Natural killer cell treated with Interleukin-12 subunit alpha and Interleukin-12 subunit beta and Interleukin-15 and Interleukin-18, amount 100 ng/mL, for 72 hours (primary cell): ENCODE data around the gene CTNNBL1. TPM values are rescaled to one million over a fixed set of nuclear protein-coding genes. Genes with fewer than 3 reads are reported as not detected.

ENCODE experiments used
- ATAC-seq, 2 donors: fragments of 150-1000 bp; cut with Tn5 transposase in 1 of 2; sonication (Bioruptor Pico), chemical (Tn5 transposase) in 1 of 2; 2 replicates each; pipeline ENCODE4 v1.10.0; 2021
- DNase-seq: peaks from one replicate; pipeline ENCODE4 v3.0.0; 2022; ENCODE audit warnings: low spot score
- H3K27ac Mint-ChIP-seq, 2 donors: 1 replicate in 1 of 2; 2 replicates in 1 of 2; pipeline ENCODE4 v1.8.0; 2022; ENCODE audit warnings: mixed read lengths in 2 of 2, mild to moderate bottlenecking in 1 of 2, moderate library complexity in 1 of 2
- H3K27me3 Mint-ChIP-seq, 2 donors: 1 replicate in 1 of 2; 2 replicates in 1 of 2; pipeline ENCODE4 v1.8.0; 2022; ENCODE audit warnings: mixed read lengths in 2 of 2
- H3K36me3 Mint-ChIP-seq: one replicate; pipeline ENCODE4 v1.8.0; 2022; ENCODE audit warnings: mixed read lengths
- H3K4me1 Mint-ChIP-seq, 2 donors: 1 replicate in 1 of 2; 2 replicates in 1 of 2; pipeline ENCODE4 v1.8.0; 2022; ENCODE audit warnings: low read depth in 2 of 2, mixed read lengths in 2 of 2, mild to moderate bottlenecking in 1 of 2
- H3K4me3 Mint-ChIP-seq: one replicate; pipeline ENCODE4 v1.8.0; 2022; ENCODE audit warnings: mixed read lengths
- H3K9me3 Mint-ChIP-seq: 2 replicates; pipeline ENCODE4 v1.8.0; 2022; ENCODE audit warnings: mixed read lengths
- total RNA-seq, 2 donors: library from RNA; stranded (reverse); gene quantifications; one replicate each; pipeline ENCODE4 v1.2.3, GENCODE V29; 2022

CTNNBL1 gene
- total RNA-seq, 2 donors from 2014 or later = 80.9 to 95.9 TPM

GRCh38 chr20:37773291-37773826, 79.5 kb downstream of the CTNNBL1 start:
- ATAC-seq = no peak
- no peak overlapping the region for H3K4me3 Mint-ChIP-seq
- H3K36me3 Mint-ChIP-seq = peaks cover 24% of the 10 kb centered on the region
- no peak overlapping the region for H3K27ac Mint-ChIP-seq
- no peak for DNase-seq
- H3K9me3 Mint-ChIP-seq = no peaks in the 10 kb centered on the region
- no peaks in the 10 kb centered on the region for H3K27me3 Mint-ChIP-seq
- peaks cover 12 to 14% of the 10 kb centered on the region in 2 donors for H3K4me1 Mint-ChIP-seq

DNA sequence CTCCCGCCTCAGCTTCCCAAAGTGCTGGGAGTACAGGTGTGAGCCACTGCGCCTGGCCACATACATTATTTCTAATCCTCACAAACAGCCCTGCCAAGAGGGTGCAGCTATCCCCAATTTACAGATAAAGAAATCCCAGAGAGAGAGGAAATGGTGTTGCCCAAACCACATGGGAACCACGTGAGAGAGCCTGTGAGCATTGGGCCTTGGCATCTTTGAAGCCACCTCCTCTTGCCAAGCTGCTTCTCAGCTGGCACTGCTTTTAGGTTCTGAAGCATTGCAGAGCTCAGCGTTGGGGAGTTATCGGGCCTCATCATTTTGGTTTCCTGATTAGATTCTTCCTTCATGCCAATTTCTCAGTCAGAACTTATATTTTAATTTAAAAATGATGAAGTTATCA, 80.3 kb downstream of the CTNNBL1 start:
- Mint-ChIP-seq H3K27ac (no peak overlapping the region), H3K9me3 (no peaks in the 10 kb centered on the region), H3K36me3 (peaks cover 24% of the 10 kb centered on the region), H3K27me3 (no peaks in the 10 kb centered on the region), H3K4me3 (no peak overlapping the region), H3K4me1 (peaks cover 12 to 14% of the 10 kb centered on the region in 2 donors)
- ATAC-seq (no peak), DNase-seq (no peak)

- ATAC-seq = no peak
- DNase-seq = no peak
- Mint-ChIP-seq H3K4me3 (no peak overlapping the region), H3K27me3 (no peaks in the 10 kb centered on the region), H3K4me1 (peaks cover 6 to 16% of the 10 kb centered on the region in 2 donors), H3K27ac (no peak overlapping the region), H3K9me3 (no peaks in the 10 kb centered on the region), H3K36me3 (peaks cover 25% of the 10 kb centered on the region)
Measured at GRCh38 chr20:37775200-37775599, 81.4 kb downstream of the CTNNBL1 start.

GRCh38 chr20:37776049-37776448, 82.2 kb downstream of the CTNNBL1 start:
- ATAC-seq = no peak
- peaks cover 21% of the 10 kb centered on the region for H3K36me3 Mint-ChIP-seq
- no peaks in the 10 kb centered on the region for H3K27me3 Mint-ChIP-seq

GRCh38 chr20:37776526-37776925, 82.7 kb downstream of the CTNNBL1 start:
- Mint-ChIP-seq H3K27me3 (no peaks in the 10 kb centered on the region), H3K9me3 (no peaks in the 10 kb centered on the region), H3K27ac (no peak overlapping the region), H3K4me3 (no peak overlapping the region), H3K4me1 (peaks cover 6 to 16% of the 10 kb centered on the region in 2 donors), H3K36me3 (peaks cover 16% of the 10 kb centered on the region)
- DNase-seq (no peak), ATAC-seq (no peak)

More at GRCh38 chr20:37776049-37776448, 82.2 kb downstream of the CTNNBL1 start:
- no peak overlapping the region for H3K27ac Mint-ChIP-seq
- no peak for DNase-seq
- H3K9me3 Mint-ChIP-seq = no peaks in the 10 kb centered on the region
- no peak overlapping the region for H3K4me3 Mint-ChIP-seq
- H3K4me1 Mint-ChIP-seq = peaks cover 6 to 16% of the 10 kb centered on the region in 2 donors

DNA sequence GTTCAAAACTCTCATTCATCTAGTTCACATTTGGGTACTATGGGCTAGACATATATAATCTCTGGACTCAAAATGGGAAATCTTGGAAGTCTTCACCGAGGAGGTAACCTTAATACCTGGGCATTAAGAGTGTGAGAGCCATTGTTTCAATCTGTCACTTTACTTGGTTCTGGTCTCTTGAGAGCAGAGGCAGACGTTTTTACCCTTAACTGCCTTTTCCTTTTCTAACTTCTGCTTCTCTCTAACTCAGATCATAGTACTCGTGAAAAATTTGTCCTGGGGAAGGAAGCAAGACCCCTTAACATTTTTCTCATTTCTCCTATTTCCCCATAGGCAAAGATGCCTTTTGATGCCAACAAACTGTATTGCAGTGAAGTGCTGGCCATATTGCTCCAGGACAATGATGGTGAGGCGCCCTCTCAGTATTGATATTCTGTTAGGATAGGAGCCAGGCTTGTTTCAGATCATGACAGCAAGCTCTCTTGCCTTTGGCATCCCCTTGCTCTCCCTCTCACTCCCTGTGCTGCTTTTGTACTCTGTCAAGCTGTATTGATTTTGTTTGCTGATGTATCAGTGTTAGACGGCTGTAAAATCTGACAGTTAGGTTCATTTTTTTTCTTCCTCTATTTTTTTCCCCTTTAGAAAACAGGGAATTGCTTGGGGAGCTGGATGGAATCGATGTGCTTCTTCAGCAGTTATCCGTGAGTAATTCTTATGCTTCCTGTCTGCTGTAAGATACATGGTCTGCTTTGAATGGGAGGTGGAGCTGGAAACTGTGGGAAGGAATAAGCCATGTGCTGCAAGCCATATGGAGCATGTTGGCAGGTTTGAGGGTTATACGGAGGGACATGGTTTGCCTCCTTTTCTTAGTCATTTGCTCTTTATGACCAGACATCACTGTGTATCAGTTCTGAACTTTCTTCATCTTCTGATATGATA, 83.5 kb downstream of the CTNNBL1 start:
- DNase-seq (no peak), ATAC-seq (no peak)
- no peaks in the 10 kb centered on the region for H3K27me3 Mint-ChIP-seq
- H3K4me3 Mint-ChIP-seq = no peak overlapping the region
- peaks cover 6 to 16% of the 10 kb centered on the region in 2 donors for H3K4me1 Mint-ChIP-seq
- H3K27ac Mint-ChIP-seq = no peak overlapping the region
- H3K9me3 Mint-ChIP-seq = no peaks in the 10 kb centered on the region
- peaks cover 11% of the 10 kb centered on the region for H3K36me3 Mint-ChIP-seq

- no peak for ATAC-seq
- Mint-ChIP-seq H3K4me1 (peaks cover 6 to 16% of the 10 kb centered on the region in 2 donors), H3K36me3 (peaks cover 13% of the 10 kb centered on the region), H3K9me3 (no peaks in the 10 kb centered on the region), H3K4me3 (no peak overlapping the region), H3K27me3 (no peaks in the 10 kb centered on the region), H3K27ac (no peak overlapping the region)
- DNase-seq = no peak
Measured at GRCh38 chr20:37777988-37778659, 84.3 kb downstream of the CTNNBL1 start.

GRCh38 chr20:37781626-37782025, 87.8 kb downstream of the CTNNBL1 start:
- peaks cover 29% of the 10 kb centered on the region for H3K36me3 Mint-ChIP-seq
- no peak for DNase-seq
- no peak overlapping the region for H3K27ac Mint-ChIP-seq
- ATAC-seq = no peak
- H3K4me3 Mint-ChIP-seq = no peak overlapping the region
- H3K27me3 Mint-ChIP-seq = no peaks in the 10 kb centered on the region
- peaks cover 13 to 17% of the 10 kb centered on the region in 2 donors for H3K4me1 Mint-ChIP-seq
- H3K9me3 Mint-ChIP-seq = no peaks in the 10 kb centered on the region

GRCh38 chr20:37786043-37786442, 92.2 kb downstream of the CTNNBL1 start:
- H3K36me3 Mint-ChIP-seq = peaks cover 40% of the 10 kb centered on the region
- no peak for ATAC-seq
- no peak for DNase-seq
- no peaks in the 10 kb centered on the region for H3K9me3 Mint-ChIP-seq
- H3K27ac Mint-ChIP-seq = no peak overlapping the region
- peaks cover 0 to 11% of the 10 kb centered on the region in 2 donors for H3K4me1 Mint-ChIP-seq
- no peak overlapping the region for H3K4me3 Mint-ChIP-seq
- H3K27me3 Mint-ChIP-seq = no peaks in the 10 kb centered on the region

- Mint-ChIP-seq H3K4me3 (no peak overlapping the region), H3K9me3 (no peaks in the 10 kb centered on the region), H3K4me1 (peaks cover 0 to 6% of the 10 kb centered on the region in 2 donors), H3K27me3 (no peaks in the 10 kb centered on the region), H3K36me3 (peaks cover 40% of the 10 kb centered on the region), H3K27ac (no peak overlapping the region)
- ATAC-seq (no peak), DNase-seq (no peak)
Measured at GRCh38 chr20:37789408-37789807, 95.6 kb downstream of the CTNNBL1 start.

- Mint-ChIP-seq H3K36me3 (peaks cover 40% of the 10 kb centered on the region), H3K9me3 (no peaks in the 10 kb centered on the region), H3K4me3 (no peak overlapping the region), H3K4me1 (peaks cover 2 to 5% of the 10 kb centered on the region in 2 donors), H3K27me3 (no peaks in the 10 kb centered on the region), H3K27ac (no peak overlapping the region)
- ATAC-seq = no peak
- no peak for DNase-seq
Measured at GRCh38 chr20:37790900-37791299, 97.1 kb downstream of the CTNNBL1 start.

DNA sequence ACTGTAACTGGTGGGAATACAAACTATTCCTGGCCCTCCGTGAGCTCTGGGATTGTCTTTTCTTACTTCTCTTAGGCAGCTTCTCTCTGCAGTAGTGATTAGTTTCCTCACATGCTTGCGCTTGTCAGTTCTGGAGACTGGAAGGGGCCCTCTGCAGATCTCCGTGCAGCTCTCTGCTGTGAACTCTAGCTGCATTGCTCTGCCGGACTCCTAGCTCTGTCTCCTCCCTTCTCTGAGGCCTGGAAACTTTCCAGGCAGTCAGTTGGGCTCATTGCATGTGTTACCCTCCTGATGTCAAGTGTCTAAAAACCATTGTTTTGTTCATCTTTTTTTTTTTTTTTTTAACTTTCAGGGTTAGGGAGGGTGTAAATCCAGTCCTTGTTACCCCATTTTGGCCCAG, 102.3 kb downstream of the CTNNBL1 start:
- peaks cover 25% of the 10 kb centered on the region for H3K36me3 Mint-ChIP-seq
- ATAC-seq (no peak), DNase-seq (no peak)
- peaks cover 8 to 12% of the 10 kb centered on the region in 2 donors for H3K4me1 Mint-ChIP-seq
- no peak overlapping the region for H3K27ac Mint-ChIP-seq
- no peaks in the 10 kb centered on the region for H3K27me3 Mint-ChIP-seq
- H3K4me3 Mint-ChIP-seq = no peak overlapping the region
- H3K9me3 Mint-ChIP-seq = no peaks in the 10 kb centered on the region

GRCh38 chr20:37796733-37797132, 102.9 kb downstream of the CTNNBL1 start:
- no peak for ATAC-seq
- Mint-ChIP-seq H3K4me3 (no peak overlapping the region), H3K36me3 (peaks cover 23% of the 10 kb centered on the region), H3K27ac (no peak overlapping the region), H3K9me3 (no peaks in the 10 kb centered on the region), H3K4me1 (peaks cover 8 to 12% of the 10 kb centered on the region in 2 donors), H3K27me3 (no peaks in the 10 kb centered on the region)
- DNase-seq = no peak

DNA sequence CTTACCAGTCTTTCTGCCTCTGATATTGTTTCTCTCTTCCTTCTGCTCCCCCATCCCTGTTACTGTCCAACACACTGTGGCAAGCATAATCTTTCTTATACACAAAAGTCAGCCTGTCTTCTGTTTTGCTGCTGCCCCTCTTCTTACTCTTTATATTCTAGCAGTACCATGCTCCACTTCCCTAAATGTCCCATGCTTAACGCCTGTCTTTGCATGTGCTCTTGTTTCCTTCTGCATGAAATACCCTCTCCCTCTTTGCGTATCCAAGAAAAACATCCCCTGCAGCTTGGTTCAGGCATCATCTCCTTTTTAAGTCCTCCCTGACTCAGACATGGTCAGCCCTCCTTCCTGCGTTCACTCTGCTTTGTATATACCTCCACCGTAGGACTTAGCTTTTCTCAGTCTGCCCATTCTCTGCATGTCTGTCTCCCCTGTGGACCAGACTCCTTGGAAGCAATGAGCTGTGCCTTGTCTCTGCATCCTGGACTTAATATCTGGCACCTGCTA, 103.9 kb downstream of the CTNNBL1 start:
- ATAC-seq (no peak), DNase-seq (no peak)
- peaks cover 14% of the 10 kb centered on the region for H3K36me3 Mint-ChIP-seq
- H3K27me3 Mint-ChIP-seq = no peaks in the 10 kb centered on the region
- no peak overlapping the region for H3K4me3 Mint-ChIP-seq
- H3K27ac Mint-ChIP-seq = no peak overlapping the region
- H3K4me1 Mint-ChIP-seq = peaks cover 8 to 12% of the 10 kb centered on the region in 2 donors
- H3K9me3 Mint-ChIP-seq = no peaks in the 10 kb centered on the region
